A673 (cell line): ENCODE results near the gene DNMT3L. TPM values are rescaled to one million over a fixed set of nuclear protein-coding genes. Genes with fewer than 3 reads are reported as not detected.

Source experiments
- BruUV-seq: library from RNA; stranded (reverse); fragments of 400-500 nt; replicated peaks from 2 replicates; lab custom pipeline; 2021; lab: Mats Ljungman, UMichigan
- CTCF ChIA-PET: fragments of 300-600 bp; sonication (Branson Sonifier 250); formaldehyde crosslinking; loops from one replicate; lab custom pipeline; 2022; ENCODE audit warnings: antibody characterized with exemption; lab: Charles Lee
- POLR2A ChIA-PET: fragments of 300-600 bp; sonication (Branson Sonifier 250); formaldehyde crosslinking; loops from one replicate; lab custom pipeline; 2022; ENCODE audit warnings: antibody characterized with exemption; ENCODE audit not compliant: low non-redundant PET; lab: Charles Lee
- DNase-seq: peaks from one replicate; pipeline ENCODE4 v3.0.0-alpha.2; 2015; ENCODE audit warnings: low spot score
- H3K27ac ChIP-seq: fragments of 200-600 bp; sonication (generic); 2 replicates; pipeline ENCODE4 v1.5.1; 2016; ENCODE audit warnings: mixed run types, low read depth, mild to moderate bottlenecking, mixed read lengths, antibody characterized with exemption, low read length; ENCODE audit not compliant: poor library complexity, severe bottlenecking
- H3K27me3 ChIP-seq: fragments of 200-600 bp; sonication (generic); replicated peaks from 2 replicates; pipeline ENCODE4 v1.6.1; 2017; ENCODE audit warnings: mixed run types, low read depth, mild to moderate bottlenecking, mixed read lengths, antibody characterized with exemption, low read length; ENCODE audit not compliant: insufficient read depth, poor library complexity
- H3K36me3 ChIP-seq: fragments of 200-600 bp; sonication (generic); 2 replicates; pipeline ENCODE4 v1.6.1; 2016; ENCODE audit warnings: mixed run types, mild to moderate bottlenecking, mixed read lengths, antibody characterized with exemption, low read length; ENCODE audit not compliant: insufficient read depth, poor library complexity, severe bottlenecking
- H3K4me1 ChIP-seq: fragments of 200-600 bp; sonication (generic); 2 replicates; pipeline ENCODE4 v1.6.1; 2017; ENCODE audit warnings: mixed run types, mild to moderate bottlenecking, mixed read lengths, antibody characterized with exemption, low read length; ENCODE audit not compliant: insufficient read depth, poor library complexity, severe bottlenecking
- H3K4me3 ChIP-seq: fragments of 200-600 bp; sonication (generic); 2 replicates; pipeline ENCODE4 v1.5.1; 2016; ENCODE audit warnings: low read depth, mixed run types, mild to moderate bottlenecking, mixed read lengths, low read length; ENCODE audit not compliant: poor library complexity, severe bottlenecking
- H3K9me3 ChIP-seq: fragments of 200-600 bp; sonication (generic); 2 replicates; pipeline ENCODE4 v1.6.1; 2016; ENCODE audit warnings: mixed run types, low read depth, mild to moderate bottlenecking, mixed read lengths, antibody characterized with exemption, low read length; ENCODE audit not compliant: poor library complexity, severe bottlenecking
- EZH2 ChIP-seq: fragments of 200-600 bp; sonication (generic); IDR thresholded peaks from 2 replicates; pipeline ENCODE4 v1.6.1; 2017; ENCODE audit warnings: borderline replicate concordance, low read depth, mild to moderate bottlenecking, mixed read lengths, antibody characterized with exemption, low read length; ENCODE audit not compliant: poor library complexity, severe bottlenecking
- intact Hi-C: fragments of 100-400 bp; cut with micrococcal nuclease; formaldehyde crosslinking; loops from one replicate; pipeline ENCODE4 v1.10.0; 2022; ENCODE audit not compliant: unreplicated experiment
- total RNA-seq: library from RNA; stranded (reverse); gene quantifications from 2 replicates; pipeline ENCODE4 v1.2.3, GENCODE V29; 2021
- TF ChIP-seq, protein P1 (sequence below): fragments of 300-800, 200-600 bp; sonication (generic); conservative IDR thresholded peaks from 2 replicates; pipeline ENCODE4 v1.5.1; 2017; ENCODE audit warnings: low read depth, mild to moderate bottlenecking, antibody characterized with exemption, low read length, moderate library complexity, mixed read lengths

DNMT3L gene
- total RNA-seq, 1 experiment from 2014 or later, result not detected

DNA sequence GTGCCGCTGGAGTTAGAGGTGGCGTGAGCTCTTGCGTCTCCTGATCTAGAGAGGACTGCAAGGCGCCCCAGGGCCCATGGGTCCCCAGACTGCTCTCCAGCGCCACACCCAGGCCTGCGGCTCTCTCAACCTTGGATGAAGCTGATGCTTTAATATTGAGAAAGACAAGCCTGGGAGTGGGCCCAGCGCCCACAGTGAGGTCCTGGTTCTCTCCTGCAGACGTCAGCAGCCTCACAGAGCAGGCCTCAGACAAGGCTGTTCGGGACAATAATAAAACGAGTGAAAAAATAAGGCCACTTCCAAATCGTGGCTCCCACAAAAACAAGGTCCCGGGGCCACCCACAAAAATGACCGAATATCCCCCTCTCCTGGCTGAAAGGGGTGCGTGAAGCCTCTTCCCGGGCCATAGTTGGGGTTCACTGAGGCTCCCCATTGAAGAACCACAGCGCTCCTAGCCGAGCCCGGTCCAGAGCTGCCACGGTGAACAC is 6.0 kb upstream of the DNMT3L start:
- no peak for DNase-seq
- no peak for TF ChIP-seq EZH2
- TF ChIP-seq, protein P1, sequence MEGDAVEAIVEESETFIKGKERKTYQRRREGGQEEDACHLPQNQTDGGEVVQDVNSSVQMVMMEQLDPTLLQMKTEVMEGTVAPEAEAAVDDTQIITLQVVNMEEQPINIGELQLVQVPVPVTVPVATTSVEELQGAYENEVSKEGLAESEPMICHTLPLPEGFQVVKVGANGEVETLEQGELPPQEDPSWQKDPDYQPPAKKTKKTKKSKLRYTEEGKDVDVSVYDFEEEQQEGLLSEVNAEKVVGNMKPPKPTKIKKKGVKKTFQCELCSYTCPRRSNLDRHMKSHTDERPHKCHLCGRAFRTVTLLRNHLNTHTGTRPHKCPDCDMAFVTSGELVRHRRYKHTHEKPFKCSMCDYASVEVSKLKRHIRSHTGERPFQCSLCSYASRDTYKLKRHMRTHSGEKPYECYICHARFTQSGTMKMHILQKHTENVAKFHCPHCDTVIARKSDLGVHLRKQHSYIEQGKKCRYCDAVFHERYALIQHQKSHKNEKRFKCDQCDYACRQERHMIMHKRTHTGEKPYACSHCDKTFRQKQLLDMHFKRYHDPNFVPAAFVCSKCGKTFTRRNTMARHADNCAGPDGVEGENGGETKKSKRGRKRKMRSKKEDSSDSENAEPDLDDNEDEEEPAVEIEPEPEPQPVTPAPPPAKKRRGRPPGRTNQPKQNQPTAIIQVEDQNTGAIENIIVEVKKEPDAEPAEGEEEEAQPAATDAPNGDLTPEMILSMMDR, result no peak; the same call in 1 of the 2 replicates
- intact Hi-C loops, result no loop called here
- H3K27me3 ChIP-seq, result no peaks in the 10 kb centered on the region
- POLR2A ChIA-PET, result no interaction called here
- no peaks in the 10 kb centered on the region for H3K4me1 ChIP-seq
- no peak overlapping the region for H3K4me3 ChIP-seq
- CTCF ChIA-PET, result no interaction called here
- no peaks in the 10 kb centered on the region for H3K36me3 ChIP-seq
- H3K27ac ChIP-seq, result no peak overlapping the region
- H3K9me3 ChIP-seq, result no peaks in the 10 kb centered on the region
- no TSS peak for BruUV-seq

DNA sequence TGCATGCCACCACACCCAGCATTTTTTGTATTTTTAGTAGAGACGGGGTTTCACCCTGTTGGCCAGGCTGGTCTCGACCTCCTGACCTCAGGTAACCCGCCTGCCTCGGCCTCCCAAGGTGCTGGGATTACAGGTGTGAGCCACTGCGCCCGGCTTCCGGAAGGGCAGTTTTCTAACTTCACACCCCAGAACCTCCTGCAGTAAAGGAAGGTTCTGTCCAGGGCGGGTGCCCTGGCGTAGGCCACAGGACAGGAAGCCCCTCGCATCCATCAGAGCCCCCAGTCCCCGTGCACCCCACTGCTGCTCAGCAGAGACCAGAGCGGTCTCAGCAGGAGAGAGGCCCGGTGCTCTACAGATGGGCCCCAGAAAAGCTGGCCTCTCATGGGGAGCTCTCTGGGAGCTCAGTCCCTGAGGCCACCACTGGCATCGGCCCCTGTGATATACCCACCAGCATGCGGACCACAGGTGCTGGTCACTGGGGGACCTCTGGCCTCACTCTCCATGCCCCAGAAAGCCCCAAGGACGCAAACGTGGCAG is 4.1 kb upstream of the DNMT3L start:
- H3K9me3 ChIP-seq, result no peaks in the 10 kb centered on the region
- H3K4me1 ChIP-seq, result no peaks in the 10 kb centered on the region
- H3K27me3 ChIP-seq, result no peaks in the 10 kb centered on the region
- no peak for DNase-seq
- no peaks in the 10 kb centered on the region for H3K36me3 ChIP-seq
- no peak overlapping the region for H3K27ac ChIP-seq
- no peak overlapping the region for H3K4me3 ChIP-seq
- TF ChIP-seq EZH2, result no peak
- TF ChIP-seq, protein P1, result no peak
- no TSS peak for BruUV-seq
- ChIA-PET POLR2A (no interaction called here), CTCF (no interaction called here)
- intact Hi-C loops, result no loop called here

DNA sequence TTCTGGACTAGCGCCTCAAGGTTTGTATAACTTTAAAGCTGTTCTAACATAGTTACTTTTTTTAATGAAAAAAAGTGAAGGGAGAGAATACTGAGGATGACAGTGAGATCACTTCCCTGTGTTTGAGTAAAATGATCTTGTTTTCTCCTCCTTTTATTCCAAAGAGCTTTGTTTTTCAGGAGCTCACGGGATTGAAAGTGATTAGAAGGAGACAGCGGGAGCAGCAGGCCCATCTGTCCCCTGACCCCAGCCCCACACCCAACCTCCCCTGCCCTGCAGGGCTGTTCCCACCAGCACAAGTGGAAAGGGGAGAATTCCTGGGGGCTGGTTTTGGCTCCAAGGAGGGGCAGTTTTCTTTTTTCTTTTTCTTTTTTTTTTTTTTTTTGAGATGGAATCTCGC is 2.1 kb upstream of the DNMT3L start:
- Histone ChIP-seq H3K27ac (no peak overlapping the region), H3K27me3 (no peaks in the 10 kb centered on the region), H3K4me1 (no peaks in the 10 kb centered on the region), H3K4me3 (no peak overlapping the region), H3K9me3 (no peaks in the 10 kb centered on the region), H3K36me3 (no peaks in the 10 kb centered on the region)
- ChIA-PET POLR2A (no interaction called here), CTCF (no interaction called here)
- TF ChIP-seq, protein P1, result no peak
- no peak for TF ChIP-seq EZH2
- intact Hi-C loops, result no loop called here
- BruUV-seq, result no TSS peak
- DNase-seq, result no peak
